Measurements from ENCODE around the gene CHURC1. TPM values are rescaled to one million over a fixed set of nuclear protein-coding genes. Genes with fewer than 3 reads are reported as not detected.

CHURC1 gene
- total RNA-seq, 1 experiment from 2014 or later = 52.6 TPM

DNA sequence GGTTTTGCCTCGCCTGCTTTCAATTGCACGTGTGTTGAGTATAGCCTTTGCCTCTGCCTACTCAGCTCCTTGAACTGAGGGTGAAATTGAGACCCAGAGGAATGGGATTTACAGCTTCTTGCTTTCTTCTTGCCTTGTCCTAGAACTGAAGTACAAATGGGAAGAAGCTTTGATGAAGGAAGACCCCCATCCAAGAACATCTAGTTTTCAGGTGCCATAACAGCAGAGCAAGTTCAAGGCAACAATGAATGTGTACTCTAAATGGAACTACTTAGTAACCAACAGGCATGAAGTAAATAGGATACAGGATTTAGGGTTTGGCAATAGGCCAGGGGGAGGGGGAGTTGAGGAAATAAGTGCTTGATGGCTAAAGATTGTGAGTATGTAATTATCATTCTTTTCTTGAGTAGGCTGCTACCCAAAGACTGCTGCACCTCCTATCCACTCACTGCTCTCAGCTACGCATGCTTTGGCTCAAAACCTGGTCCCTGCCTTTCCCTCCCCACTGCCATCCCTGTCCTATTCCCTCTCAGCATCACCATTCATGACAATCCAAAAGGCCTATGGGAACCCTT is 26.2 kb downstream of the CHURC1 start:
- Histone ChIP-seq H3K4me1 (peaks cover 74% of the 10 kb centered on the region), H3K36me3 (ENCODE audit: control insufficient read depth, insufficient read depth, low read length) (peaks cover 2% of the 10 kb centered on the region; the same call in 1 of the 2 replicates), H3K9me3 (no peaks in the 10 kb centered on the region), H3K27me3 (replicated peaks; ENCODE audit: control insufficient read depth, insufficient read depth, low read length) (no peaks in the 10 kb centered on the region), H3K4me3 (ENCODE audit: low read depth, low read length) (no peak overlapping the region)
- peak overlapping the region; percentile 56 for H3K27ac Mint-ChIP-seq (ENCODE audit: unreplicated experiment)
- H3K4me1 Mint-ChIP-seq (ENCODE audit: low read depth, unreplicated experiment) = peaks cover 72% of the 10 kb centered on the region
- intact Hi-C loops (cut with micrococcal nuclease; ENCODE audit: unreplicated experiment) = no loop called here
- no peaks in the 10 kb centered on the region for H3K27me3 Mint-ChIP-seq (ENCODE audit: insufficient read depth, unreplicated experiment)
- TF ChIP-seq, protein P1, sequence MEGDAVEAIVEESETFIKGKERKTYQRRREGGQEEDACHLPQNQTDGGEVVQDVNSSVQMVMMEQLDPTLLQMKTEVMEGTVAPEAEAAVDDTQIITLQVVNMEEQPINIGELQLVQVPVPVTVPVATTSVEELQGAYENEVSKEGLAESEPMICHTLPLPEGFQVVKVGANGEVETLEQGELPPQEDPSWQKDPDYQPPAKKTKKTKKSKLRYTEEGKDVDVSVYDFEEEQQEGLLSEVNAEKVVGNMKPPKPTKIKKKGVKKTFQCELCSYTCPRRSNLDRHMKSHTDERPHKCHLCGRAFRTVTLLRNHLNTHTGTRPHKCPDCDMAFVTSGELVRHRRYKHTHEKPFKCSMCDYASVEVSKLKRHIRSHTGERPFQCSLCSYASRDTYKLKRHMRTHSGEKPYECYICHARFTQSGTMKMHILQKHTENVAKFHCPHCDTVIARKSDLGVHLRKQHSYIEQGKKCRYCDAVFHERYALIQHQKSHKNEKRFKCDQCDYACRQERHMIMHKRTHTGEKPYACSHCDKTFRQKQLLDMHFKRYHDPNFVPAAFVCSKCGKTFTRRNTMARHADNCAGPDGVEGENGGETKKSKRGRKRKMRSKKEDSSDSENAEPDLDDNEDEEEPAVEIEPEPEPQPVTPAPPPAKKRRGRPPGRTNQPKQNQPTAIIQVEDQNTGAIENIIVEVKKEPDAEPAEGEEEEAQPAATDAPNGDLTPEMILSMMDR (IDR thresholded peaks at IDR 0.05; ENCODE audit: insufficient read depth in 1 of 2, low read depth in 1 of 2, low read length in 1 of 2, severe bottlenecking in 1 of 2, unreplicated experiment in 1 of 2) = no peak
- ChIA-PET CTCF (no interaction called here), POLR2A (interaction anchor here (0.7 kb wide), 1 partner anchor 502 kb away, joined by 4 read pairs; no protein-coding TSS in a partner anchor)
- peaks cover 57% of the 10 kb centered on the region for H3K36me3 Mint-ChIP-seq (ENCODE audit: insufficient read depth, unreplicated experiment)
- no TSS peak for BruUV-seq (replicated peaks)
- H3K4me3 Mint-ChIP-seq (ENCODE audit: unreplicated experiment) = peak overlapping the region; percentile 29
- DNase-seq = no peak
- no peaks in the 10 kb centered on the region for H3K9me3 Mint-ChIP-seq (ENCODE audit: unreplicated experiment)

DNA sequence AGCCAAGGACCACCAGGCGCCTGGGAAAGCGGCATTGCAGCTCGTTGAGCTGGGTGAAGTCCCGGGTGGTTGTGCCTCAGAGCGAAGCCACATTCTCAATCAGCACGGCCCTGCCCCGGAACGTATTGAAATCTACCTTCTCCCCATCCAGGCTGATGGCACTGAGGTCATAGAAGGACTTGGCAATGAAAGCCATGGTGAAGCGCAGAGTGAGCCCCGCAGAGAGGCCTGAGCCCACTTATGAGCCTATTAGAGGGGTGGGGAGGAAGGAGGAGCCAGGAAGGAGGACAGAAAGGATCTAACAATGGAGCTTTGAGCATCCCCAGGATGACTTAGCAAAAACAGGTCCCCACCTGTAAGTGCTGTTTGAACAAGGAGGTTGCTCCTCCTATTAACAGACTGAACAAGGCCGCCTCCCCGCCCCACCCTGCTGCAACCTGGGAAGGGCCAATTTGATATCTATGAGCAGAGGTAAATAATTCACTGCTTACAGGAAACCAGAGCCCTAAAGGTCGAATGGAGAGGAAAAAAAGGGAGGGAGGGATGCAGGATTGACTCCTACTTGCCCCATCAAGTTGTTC is 28.4 kb downstream of the CHURC1 start, which contains the start of gene GPX2:
Gene GPX2 (minus strand): TSS at position 215 of the 581 bp plus-strand sequence. CDS start 19 bp downstream, at position 196.
- Mint-ChIP-seq H3K27me3 (ENCODE audit: insufficient read depth, unreplicated experiment) (no peaks in the 10 kb centered on the region), H3K4me3 (ENCODE audit: unreplicated experiment) (peak within 1 kb of the TSS; percentile 61), H3K36me3 (ENCODE audit: insufficient read depth, unreplicated experiment) (peaks cover 71% of the 10 kb centered on the region), H3K4me1 (ENCODE audit: low read depth, unreplicated experiment) (peaks cover 65% of the 10 kb centered on the region), H3K27ac (ENCODE audit: unreplicated experiment) (peak within 1 kb of the TSS; percentile 32), H3K9me3 (ENCODE audit: unreplicated experiment) (no peaks in the 10 kb centered on the region)
- no peaks in the 10 kb centered on the region for H3K27me3 ChIP-seq (replicated peaks; ENCODE audit: control insufficient read depth, insufficient read depth, low read length)
- intact Hi-C loops (cut with micrococcal nuclease; ENCODE audit: unreplicated experiment) = loop anchor here (1.0 kb wide), 1 partner anchor 41 kb away; no protein-coding TSS in a partner anchor
- peaks cover 62% of the 10 kb centered on the region for H3K4me1 ChIP-seq
- DNase-seq = peak; percentile 77 to 88
- peak within 1 kb of the TSS; percentile 14 for H3K4me3 ChIP-seq (ENCODE audit: low read depth, low read length)
- peaks cover 4% of the 10 kb centered on the region; the same call in 1 of the 2 replicates for H3K36me3 ChIP-seq (ENCODE audit: control insufficient read depth, insufficient read depth, low read length)
- TF ChIP-seq, protein P1 (IDR thresholded peaks at IDR 0.05; ENCODE audit: insufficient read depth in 1 of 2, low read depth in 1 of 2, low read length in 1 of 2, severe bottlenecking in 1 of 2, unreplicated experiment in 1 of 2) = no peak
- no TSS peak for BruUV-seq (replicated peaks)
- ChIA-PET POLR2A (no interaction called here), CTCF (interaction anchor here (1.0 kb wide), 1 partner anchor 17 kb away, joined by 4 read pairs; no protein-coding TSS in a partner anchor)
- H3K9me3 ChIP-seq = no peaks in the 10 kb centered on the region

DNA sequence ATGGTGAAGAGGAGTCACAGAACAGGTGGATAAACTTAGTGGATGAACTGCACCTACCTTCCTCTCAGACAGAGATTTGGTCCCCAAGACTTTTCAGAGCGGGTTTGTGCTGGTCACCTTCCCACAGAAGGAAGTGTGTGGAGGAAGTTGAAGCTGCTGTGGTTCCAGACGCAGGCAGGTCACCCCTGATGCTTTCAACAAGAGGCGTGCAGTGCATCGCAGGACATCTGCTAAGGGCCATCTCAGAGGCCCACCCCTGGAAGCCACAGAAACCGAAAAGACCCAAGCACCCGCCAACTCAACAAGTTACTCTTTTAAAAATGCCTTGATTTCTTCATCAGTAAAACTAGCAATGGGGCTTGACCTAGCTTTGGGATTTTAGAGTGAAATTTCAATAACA is 29.3 kb downstream of the CHURC1 start:
- H3K36me3 Mint-ChIP-seq (ENCODE audit: insufficient read depth, unreplicated experiment) = peaks cover 71% of the 10 kb centered on the region
- intact Hi-C loops (cut with micrococcal nuclease; ENCODE audit: unreplicated experiment) = no loop called here
- peaks cover 57% of the 10 kb centered on the region for H3K4me1 Mint-ChIP-seq (ENCODE audit: low read depth, unreplicated experiment)
- no peaks in the 10 kb centered on the region for H3K9me3 Mint-ChIP-seq (ENCODE audit: unreplicated experiment)
- BruUV-seq (replicated peaks) = no TSS peak
- no peak overlapping the region for H3K4me3 Mint-ChIP-seq (ENCODE audit: unreplicated experiment)
- H3K9me3 ChIP-seq = no peaks in the 10 kb centered on the region
- TF ChIP-seq, protein P1 (IDR thresholded peaks at IDR 0.05; ENCODE audit: insufficient read depth in 1 of 2, low read depth in 1 of 2, low read length in 1 of 2, severe bottlenecking in 1 of 2, unreplicated experiment in 1 of 2) = no peak
- ChIA-PET CTCF (no interaction called here), POLR2A (no interaction called here)
- H3K4me1 ChIP-seq = peaks cover 53% of the 10 kb centered on the region
- peaks cover 4% of the 10 kb centered on the region; the same call in 1 of the 2 replicates for H3K36me3 ChIP-seq (ENCODE audit: control insufficient read depth, insufficient read depth, low read length)
- H3K27ac Mint-ChIP-seq (ENCODE audit: unreplicated experiment) = peak overlapping the region; percentile 32
- DNase-seq = no peak
- H3K4me3 ChIP-seq (ENCODE audit: low read depth, low read length) = no peak overlapping the region
- no peaks in the 10 kb centered on the region for H3K27me3 Mint-ChIP-seq (ENCODE audit: insufficient read depth, unreplicated experiment)
- H3K27me3 ChIP-seq (replicated peaks; ENCODE audit: control insufficient read depth, insufficient read depth, low read length) = no peaks in the 10 kb centered on the region
